Rectal smooth muscle tissue (tissue), 1 donor: ENCODE results near the gene MAP7D1.
A peak's percentile ranks its signal among the peaks of the same experiment; 100 is the strongest.

Experiments used
- H3K27ac ChIP-seq: one replicate; pipeline ENCODE4 v1.7.0; 2013; ENCODE audit warnings: low read depth, low read length, inconsistent platforms
- H3K27me3 ChIP-seq: one replicate; pipeline ENCODE4 v1.7.0; 2013; ENCODE audit warnings: low read length; ENCODE audit not compliant: control insufficient read depth, insufficient read depth
- H3K36me3 ChIP-seq: one replicate; pipeline ENCODE4 v1.7.0; 2013; ENCODE audit warnings: low read length; ENCODE audit not compliant: control insufficient read depth, insufficient read depth
- H3K4me1 ChIP-seq: one replicate; pipeline ENCODE4 v1.7.0; 2013; ENCODE audit warnings: low read length; ENCODE audit not compliant: control insufficient read depth, insufficient read depth
- H3K4me3 ChIP-seq: one replicate; pipeline ENCODE4 v1.7.0; 2013; ENCODE audit warnings: low read length
- H3K9ac ChIP-seq: one replicate; pipeline ENCODE4 v1.7.0; 2013; ENCODE audit warnings: low read length

MAP7D1 gene

GRCh38 chr1:36134031-36134430, 21.9 kb upstream of the MAP7D1 start:
- H3K27me3 ChIP-seq = no peaks in the 10 kb centered on the region
- peaks cover 9% of the 10 kb centered on the region for H3K36me3 ChIP-seq
- H3K4me1 ChIP-seq = peaks cover 28% of the 10 kb centered on the region
- H3K27ac ChIP-seq = peak overlapping the region; percentile 84
- H3K4me3 ChIP-seq = no peak overlapping the region
- no peak overlapping the region for H3K9ac ChIP-seq

- Histone ChIP-seq H3K27me3 (no peaks in the 10 kb centered on the region), H3K9ac (no peak overlapping the region), H3K27ac (peak overlapping the region; percentile 84), H3K4me1 (peaks cover 28% of the 10 kb centered on the region), H3K4me3 (no peak overlapping the region), H3K36me3 (peaks cover 9% of the 10 kb centered on the region)
These were observed 21.2 kb upstream of the MAP7D1 start for GRCh38 chr1:36134505-36135329.

- H3K36me3 ChIP-seq = peaks cover 9% of the 10 kb centered on the region
- no peaks in the 10 kb centered on the region for H3K27me3 ChIP-seq
- peak overlapping the region; percentile 84 for H3K27ac ChIP-seq
- H3K4me3 ChIP-seq = no peak overlapping the region
- H3K4me1 ChIP-seq = peaks cover 28% of the 10 kb centered on the region
- H3K9ac ChIP-seq = no peak overlapping the region
These were observed 20.7 kb upstream of the MAP7D1 start for GRCh38 chr1:36135330-36135667.

GRCh38 chr1:36135796-36136195, 20.2 kb upstream of the MAP7D1 start:
- H3K4me1 ChIP-seq = peaks cover 28% of the 10 kb centered on the region

GRCh38 chr1:36136535-36136934, 19.4 kb upstream of the MAP7D1 start:
- Histone ChIP-seq H3K36me3 (peaks cover 9% of the 10 kb centered on the region), H3K9ac (no peak overlapping the region), H3K27ac (peak overlapping the region; percentile 84), H3K4me3 (no peak overlapping the region), H3K4me1 (peaks cover 28% of the 10 kb centered on the region), H3K27me3 (no peaks in the 10 kb centered on the region)

More at GRCh38 chr1:36135796-36136195, 20.2 kb upstream of the MAP7D1 start:
- H3K27me3 ChIP-seq = no peaks in the 10 kb centered on the region
- peaks cover 9% of the 10 kb centered on the region for H3K36me3 ChIP-seq
- H3K27ac ChIP-seq = peak overlapping the region; percentile 84
- no peak overlapping the region for H3K4me3 ChIP-seq
- no peak overlapping the region for H3K9ac ChIP-seq

- H3K27ac ChIP-seq = peak overlapping the region; percentile 84
- no peak overlapping the region for H3K9ac ChIP-seq
These were observed 18.7 kb upstream of the MAP7D1 start for GRCh38 chr1:36137226-36137625.

GRCh38 chr1:36137776-36138175, 18.2 kb upstream of the MAP7D1 start:
- H3K27ac ChIP-seq = peak overlapping the region; percentile 84
- H3K27me3 ChIP-seq = no peaks in the 10 kb centered on the region
- H3K9ac ChIP-seq = no peak overlapping the region
- no peak overlapping the region for H3K4me3 ChIP-seq
- peaks cover 33% of the 10 kb centered on the region for H3K4me1 ChIP-seq
- peaks cover 9% of the 10 kb centered on the region for H3K36me3 ChIP-seq

More at GRCh38 chr1:36137226-36137625, 18.7 kb upstream of the MAP7D1 start:
- peaks cover 30% of the 10 kb centered on the region for H3K4me1 ChIP-seq
- H3K27me3 ChIP-seq = no peaks in the 10 kb centered on the region
- H3K4me3 ChIP-seq = no peak overlapping the region
- H3K36me3 ChIP-seq = peaks cover 9% of the 10 kb centered on the region

GRCh38 chr1:36139521-36139920, 16.4 kb upstream of the MAP7D1 start:
- H3K36me3 ChIP-seq = peaks cover 9% of the 10 kb centered on the region
- H3K4me1 ChIP-seq = peaks cover 24% of the 10 kb centered on the region
- H3K27ac ChIP-seq = no peak overlapping the region
- no peaks in the 10 kb centered on the region for H3K27me3 ChIP-seq
- H3K9ac ChIP-seq = no peak overlapping the region
- H3K4me3 ChIP-seq = no peak overlapping the region

GRCh38 chr1:36142121-36142520, 13.8 kb upstream of the MAP7D1 start:
- no peak overlapping the region for H3K4me3 ChIP-seq
- peaks cover 5% of the 10 kb centered on the region for H3K4me1 ChIP-seq
- H3K36me3 ChIP-seq = peaks cover 9% of the 10 kb centered on the region
- peak overlapping the region; percentile 32 for H3K27ac ChIP-seq
- no peak overlapping the region for H3K9ac ChIP-seq
- H3K27me3 ChIP-seq = no peaks in the 10 kb centered on the region

GRCh38 chr1:36143424-36143823, 12.5 kb upstream of the MAP7D1 start:
- Histone ChIP-seq H3K9ac (no peak overlapping the region), H3K4me1 (peaks cover 5% of the 10 kb centered on the region), H3K36me3 (no peaks in the 10 kb centered on the region), H3K27me3 (no peaks in the 10 kb centered on the region), H3K4me3 (no peak overlapping the region), H3K27ac (no peak overlapping the region)

GRCh38 chr1:36144413-36144812, 11.5 kb upstream of the MAP7D1 start:
- Histone ChIP-seq H3K4me1 (peaks cover 9% of the 10 kb centered on the region), H3K4me3 (no peak overlapping the region), H3K27ac (no peak overlapping the region), H3K27me3 (no peaks in the 10 kb centered on the region), H3K9ac (no peak overlapping the region), H3K36me3 (no peaks in the 10 kb centered on the region)

GRCh38 chr1:36148821-36149236, 7.1 kb upstream of the MAP7D1 start:
- H3K27ac ChIP-seq = peak overlapping the region; percentile 93
- peak overlapping the region; percentile 69 for H3K4me3 ChIP-seq
- H3K27me3 ChIP-seq = no peaks in the 10 kb centered on the region
- no peaks in the 10 kb centered on the region for H3K36me3 ChIP-seq
- H3K9ac ChIP-seq = peak overlapping the region; percentile 86
- peaks cover 28% of the 10 kb centered on the region for H3K4me1 ChIP-seq
